Measurements from ENCODE around the gene FAM170B. TPM values are rescaled to one million over a fixed set of nuclear protein-coding genes. Genes with fewer than 3 reads are reported as not detected.

Gene FAM170B
- total RNA-seq, 1 donor from 2014 or later, result not detected

DNA sequence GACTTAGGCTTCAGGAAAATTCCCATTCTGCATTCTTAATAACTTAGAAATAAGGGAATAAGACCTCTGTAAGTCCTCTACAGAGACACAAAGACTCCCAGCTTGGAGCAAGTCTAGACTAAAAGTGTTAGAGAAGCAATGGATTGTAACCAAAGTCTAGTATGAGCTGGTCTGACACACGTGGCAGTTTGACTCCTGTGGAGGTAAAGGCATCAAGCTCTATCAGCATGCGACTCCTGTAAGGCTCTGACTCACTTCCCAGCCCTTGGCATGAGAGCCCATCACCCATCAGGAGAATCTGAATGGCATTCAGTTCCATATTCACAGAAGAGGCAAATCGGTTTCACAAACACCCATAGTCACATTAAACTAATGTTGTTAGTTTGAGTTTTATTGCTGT is 14.1 kb downstream of the FAM170B start:
- H3K27me3 Mint-ChIP-seq (ENCODE audit: low read depth), result peaks cover 3% of the 10 kb centered on the region
- no peak overlapping the region for H3K4me3 Mint-ChIP-seq (ENCODE audit: unreplicated experiment)
- H3K36me3 Mint-ChIP-seq (ENCODE audit: low read depth), result no peaks in the 10 kb centered on the region
- TF ChIP-seq, protein P1, sequence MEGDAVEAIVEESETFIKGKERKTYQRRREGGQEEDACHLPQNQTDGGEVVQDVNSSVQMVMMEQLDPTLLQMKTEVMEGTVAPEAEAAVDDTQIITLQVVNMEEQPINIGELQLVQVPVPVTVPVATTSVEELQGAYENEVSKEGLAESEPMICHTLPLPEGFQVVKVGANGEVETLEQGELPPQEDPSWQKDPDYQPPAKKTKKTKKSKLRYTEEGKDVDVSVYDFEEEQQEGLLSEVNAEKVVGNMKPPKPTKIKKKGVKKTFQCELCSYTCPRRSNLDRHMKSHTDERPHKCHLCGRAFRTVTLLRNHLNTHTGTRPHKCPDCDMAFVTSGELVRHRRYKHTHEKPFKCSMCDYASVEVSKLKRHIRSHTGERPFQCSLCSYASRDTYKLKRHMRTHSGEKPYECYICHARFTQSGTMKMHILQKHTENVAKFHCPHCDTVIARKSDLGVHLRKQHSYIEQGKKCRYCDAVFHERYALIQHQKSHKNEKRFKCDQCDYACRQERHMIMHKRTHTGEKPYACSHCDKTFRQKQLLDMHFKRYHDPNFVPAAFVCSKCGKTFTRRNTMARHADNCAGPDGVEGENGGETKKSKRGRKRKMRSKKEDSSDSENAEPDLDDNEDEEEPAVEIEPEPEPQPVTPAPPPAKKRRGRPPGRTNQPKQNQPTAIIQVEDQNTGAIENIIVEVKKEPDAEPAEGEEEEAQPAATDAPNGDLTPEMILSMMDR (IDR thresholded peaks at IDR 0.05), result no peak
- H3K9me3 Mint-ChIP-seq (ENCODE audit: low read depth), result peaks cover 4% of the 10 kb centered on the region
- H3K4me1 Mint-ChIP-seq (ENCODE audit: low read depth), result peaks cover 2% of the 10 kb centered on the region
- no peak for DNase-seq (ENCODE audit: low spot score)
- H3K27ac Mint-ChIP-seq (ENCODE audit: unreplicated experiment), result no peak overlapping the region

DNA sequence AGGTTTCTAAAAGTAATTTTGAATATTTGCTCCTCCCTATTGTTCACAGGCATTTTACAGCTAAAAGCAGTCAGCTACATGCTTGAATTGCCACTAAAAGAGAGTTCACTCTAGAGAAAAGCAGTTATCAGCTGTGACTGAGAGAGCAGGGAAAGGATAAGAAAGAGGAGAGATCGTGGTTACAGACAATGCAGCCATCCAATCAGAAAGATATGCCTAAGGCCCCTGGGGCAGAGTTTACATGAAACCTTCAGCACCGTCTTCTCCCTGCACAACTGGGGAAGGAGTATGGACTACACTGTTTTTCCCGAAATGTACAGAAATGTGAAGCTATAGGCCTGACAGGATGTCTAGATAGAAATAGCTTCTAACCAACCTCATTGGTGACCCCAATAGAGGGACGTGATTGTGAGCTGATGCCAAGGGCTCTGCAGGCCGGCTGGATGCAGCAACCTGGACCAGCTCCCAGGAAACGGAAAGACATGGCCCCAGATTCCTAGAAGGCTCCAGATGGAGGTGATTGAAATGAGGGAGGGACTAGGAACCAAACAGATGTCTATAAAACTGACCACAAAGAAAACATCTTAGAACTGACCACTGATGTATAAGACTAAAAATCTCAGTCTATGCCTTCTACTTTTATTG is 15.3 kb downstream of the FAM170B start:
- TF ChIP-seq, protein P1 (IDR thresholded peaks at IDR 0.05), result no peak
- Mint-ChIP-seq H3K27me3 (ENCODE audit: low read depth) (peaks cover 3% of the 10 kb centered on the region), H3K27ac (ENCODE audit: unreplicated experiment) (no peak overlapping the region), H3K4me3 (ENCODE audit: unreplicated experiment) (no peak overlapping the region), H3K4me1 (ENCODE audit: low read depth) (peaks cover 11% of the 10 kb centered on the region), H3K9me3 (ENCODE audit: low read depth) (peaks cover 3% of the 10 kb centered on the region), H3K36me3 (ENCODE audit: low read depth) (no peaks in the 10 kb centered on the region)
- DNase-seq (ENCODE audit: low spot score), result no peak

DNA sequence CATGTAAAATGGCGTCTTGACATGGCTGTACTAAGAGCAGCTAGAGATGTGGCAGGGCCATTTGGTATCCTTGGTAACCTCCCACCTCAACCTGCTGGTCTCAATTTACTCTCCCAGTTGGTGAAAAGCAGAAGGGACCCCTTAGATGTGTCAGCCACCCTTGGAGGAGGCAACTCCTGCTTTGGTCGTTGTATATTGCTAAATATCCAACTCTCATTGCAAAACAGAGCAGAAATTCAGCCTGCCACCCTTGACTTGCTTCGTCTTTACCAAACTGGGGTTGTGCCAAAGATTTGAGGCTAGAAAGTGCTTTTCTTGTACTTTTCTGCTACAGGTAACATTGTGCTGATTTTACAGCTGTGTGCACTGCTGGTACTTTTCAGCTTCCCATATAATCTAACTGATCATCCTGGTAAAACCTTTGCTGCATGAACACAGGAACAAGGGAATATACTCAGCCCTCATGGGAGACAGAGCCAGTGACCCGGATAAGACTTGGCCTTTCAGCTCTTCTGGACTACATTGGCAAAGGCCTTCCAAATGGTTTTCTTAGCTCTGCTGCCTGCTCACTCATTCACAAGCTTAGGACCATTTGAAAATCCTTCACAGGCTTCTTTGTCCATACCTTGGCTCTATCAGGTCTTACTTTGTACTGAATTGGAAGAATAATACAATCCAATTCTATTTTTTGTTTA is 16.3 kb downstream of the FAM170B start:
- Mint-ChIP-seq H3K4me3 (ENCODE audit: unreplicated experiment) (no peak overlapping the region), H3K27ac (ENCODE audit: unreplicated experiment) (no peak overlapping the region), H3K27me3 (ENCODE audit: low read depth) (peaks cover 3% of the 10 kb centered on the region), H3K9me3 (ENCODE audit: low read depth) (no peaks in the 10 kb centered on the region), H3K36me3 (ENCODE audit: low read depth) (no peaks in the 10 kb centered on the region), H3K4me1 (ENCODE audit: low read depth) (peaks cover 11% of the 10 kb centered on the region)
- no peak for DNase-seq (ENCODE audit: low spot score)
- TF ChIP-seq, protein P1 (IDR thresholded peaks at IDR 0.05), result no peak

DNA sequence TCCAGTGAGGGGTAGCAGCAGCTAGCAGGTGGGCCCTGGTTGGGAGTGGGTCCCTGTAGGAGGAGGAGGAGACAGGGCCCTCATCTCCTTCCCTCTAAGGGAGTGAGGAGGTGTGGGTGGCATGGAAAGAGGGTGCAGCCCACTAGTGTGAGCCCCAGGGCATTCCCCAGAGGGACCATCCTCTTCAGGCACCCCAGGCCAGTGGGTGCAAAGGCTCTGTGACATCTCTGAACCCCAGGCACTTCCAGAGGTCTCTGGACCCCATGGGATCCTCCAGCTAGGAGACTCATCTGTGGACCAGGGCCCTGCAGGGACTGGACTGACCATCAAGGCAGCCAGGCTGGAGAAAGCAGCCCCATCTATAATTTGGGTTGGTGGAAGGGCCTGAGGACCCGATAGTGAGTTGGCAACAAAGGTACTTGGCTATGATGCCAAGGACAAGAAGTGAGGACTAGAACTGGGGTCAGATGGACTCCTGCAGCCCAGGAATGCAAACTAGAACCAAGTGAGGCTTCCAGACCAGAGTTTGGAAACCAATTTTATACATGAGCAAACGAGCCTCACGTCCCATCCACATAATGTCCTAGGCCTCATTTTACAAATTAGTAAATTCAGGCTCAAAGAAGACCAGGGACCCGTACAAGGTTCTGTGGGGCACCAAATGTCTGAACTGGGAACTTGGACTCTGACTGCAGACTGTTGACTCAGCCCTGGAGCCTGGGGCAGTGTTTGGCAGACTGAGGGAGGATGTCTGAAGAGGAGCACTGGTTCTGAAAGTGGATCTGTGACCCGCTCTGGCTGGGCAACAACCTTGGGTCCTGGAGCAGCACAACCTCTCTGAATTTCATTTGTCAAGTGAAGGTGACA is 17.1 kb downstream of the FAM170B start:
- H3K36me3 Mint-ChIP-seq (ENCODE audit: low read depth), result no peaks in the 10 kb centered on the region
- no peak overlapping the region for H3K4me3 Mint-ChIP-seq (ENCODE audit: unreplicated experiment)
- TF ChIP-seq, protein P1 (IDR thresholded peaks at IDR 0.05), result no peak
- no peaks in the 10 kb centered on the region for H3K9me3 Mint-ChIP-seq (ENCODE audit: low read depth)
- peaks cover 11% of the 10 kb centered on the region for H3K4me1 Mint-ChIP-seq (ENCODE audit: low read depth)
- H3K27me3 Mint-ChIP-seq (ENCODE audit: low read depth), result peaks cover 2% of the 10 kb centered on the region
- no peak overlapping the region for H3K27ac Mint-ChIP-seq (ENCODE audit: unreplicated experiment)
- DNase-seq (ENCODE audit: low spot score), result no peak
